GM12874 (cell line): Measurements from ENCODE around the gene TMEM240.

Experiments used
- TF ChIP-seq, protein P1 (sequence below): IDR thresholded peaks from 2 replicates; pipeline ENCODE4 v1.5.1; 2011; ENCODE audit warnings: low read depth, mild to moderate bottlenecking, control low read depth, low read length, moderate library complexity; ENCODE audit not compliant: insufficient read depth

Gene TMEM240

DNA sequence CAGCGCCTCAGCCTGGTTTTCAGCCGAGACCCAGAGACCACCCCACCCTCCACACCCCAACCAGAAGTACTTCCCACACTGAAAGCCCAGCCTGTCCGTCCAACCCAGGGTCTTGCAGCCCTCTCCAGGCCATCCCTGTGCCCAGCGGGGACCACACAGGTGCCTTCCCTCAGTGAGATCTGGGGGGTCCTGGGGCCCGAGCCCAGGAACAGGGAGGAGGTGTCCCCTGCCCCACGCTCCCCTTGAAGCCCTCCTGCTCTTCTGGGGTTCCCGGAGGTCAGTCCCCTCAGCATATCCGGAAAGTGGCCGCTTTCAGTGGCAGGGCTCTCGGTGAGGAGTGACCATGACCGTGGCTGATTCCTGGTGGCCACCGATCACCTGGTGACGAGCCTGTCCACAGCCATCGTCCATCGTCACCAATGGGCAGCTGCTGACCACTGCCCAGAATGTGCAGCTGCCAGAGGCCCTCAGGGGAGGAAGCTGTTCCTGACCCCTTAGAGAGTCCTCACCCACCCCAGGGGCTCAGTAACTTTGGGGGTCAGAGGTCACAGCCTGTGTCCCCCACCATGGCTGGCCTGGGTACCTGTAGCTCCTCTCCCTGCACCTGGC lies 3.4 kb downstream of the TMEM240 start:
- TF ChIP-seq, protein P1, sequence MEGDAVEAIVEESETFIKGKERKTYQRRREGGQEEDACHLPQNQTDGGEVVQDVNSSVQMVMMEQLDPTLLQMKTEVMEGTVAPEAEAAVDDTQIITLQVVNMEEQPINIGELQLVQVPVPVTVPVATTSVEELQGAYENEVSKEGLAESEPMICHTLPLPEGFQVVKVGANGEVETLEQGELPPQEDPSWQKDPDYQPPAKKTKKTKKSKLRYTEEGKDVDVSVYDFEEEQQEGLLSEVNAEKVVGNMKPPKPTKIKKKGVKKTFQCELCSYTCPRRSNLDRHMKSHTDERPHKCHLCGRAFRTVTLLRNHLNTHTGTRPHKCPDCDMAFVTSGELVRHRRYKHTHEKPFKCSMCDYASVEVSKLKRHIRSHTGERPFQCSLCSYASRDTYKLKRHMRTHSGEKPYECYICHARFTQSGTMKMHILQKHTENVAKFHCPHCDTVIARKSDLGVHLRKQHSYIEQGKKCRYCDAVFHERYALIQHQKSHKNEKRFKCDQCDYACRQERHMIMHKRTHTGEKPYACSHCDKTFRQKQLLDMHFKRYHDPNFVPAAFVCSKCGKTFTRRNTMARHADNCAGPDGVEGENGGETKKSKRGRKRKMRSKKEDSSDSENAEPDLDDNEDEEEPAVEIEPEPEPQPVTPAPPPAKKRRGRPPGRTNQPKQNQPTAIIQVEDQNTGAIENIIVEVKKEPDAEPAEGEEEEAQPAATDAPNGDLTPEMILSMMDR = no peak

DNA sequence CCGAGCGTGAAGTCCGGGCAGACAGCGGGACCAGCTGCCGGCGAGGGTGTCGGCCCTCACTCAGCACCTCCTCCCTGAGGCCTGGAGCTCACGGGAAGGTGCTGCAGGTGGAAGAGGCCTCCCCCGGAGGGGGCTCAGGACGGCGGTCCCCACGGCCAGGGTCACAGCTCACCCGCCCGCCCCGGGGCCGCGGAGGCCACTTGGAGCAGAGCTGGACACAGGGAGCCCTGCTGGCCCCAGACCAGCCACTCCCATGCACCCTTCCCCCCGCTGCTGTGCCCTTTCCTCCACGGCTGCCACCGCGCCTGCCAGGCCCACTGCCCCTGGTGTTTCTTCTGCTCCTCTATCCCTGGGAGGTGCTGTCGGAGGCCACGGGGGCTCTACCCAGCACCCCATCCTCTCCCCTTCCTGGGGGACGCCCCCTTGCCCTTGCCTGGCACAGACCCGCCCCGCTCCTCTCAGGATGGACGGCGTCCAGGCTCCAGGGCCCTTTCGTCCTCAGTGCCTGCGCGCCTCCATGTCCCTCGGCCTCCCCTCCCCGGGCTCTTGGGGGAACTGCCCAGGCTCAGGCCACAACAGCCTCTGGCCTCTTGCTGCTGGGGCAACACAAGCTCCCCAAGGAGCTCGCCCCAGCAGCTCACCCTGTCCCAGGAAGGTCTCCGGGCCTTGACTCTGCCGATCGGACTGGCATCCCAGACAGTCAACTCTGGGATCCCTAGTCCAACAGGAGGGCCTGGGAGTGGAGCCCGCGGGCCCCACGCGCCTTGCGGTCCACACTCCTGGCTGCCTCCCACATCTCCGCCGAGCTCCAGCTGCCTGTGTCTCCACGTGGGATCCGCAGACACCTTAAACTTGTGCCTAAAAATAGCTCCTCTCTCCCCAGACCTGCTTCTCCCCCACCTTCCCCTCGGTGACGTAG lies 4.1 kb downstream of the TMEM240 start:
- TF ChIP-seq, protein P1 = no peak

DNA sequence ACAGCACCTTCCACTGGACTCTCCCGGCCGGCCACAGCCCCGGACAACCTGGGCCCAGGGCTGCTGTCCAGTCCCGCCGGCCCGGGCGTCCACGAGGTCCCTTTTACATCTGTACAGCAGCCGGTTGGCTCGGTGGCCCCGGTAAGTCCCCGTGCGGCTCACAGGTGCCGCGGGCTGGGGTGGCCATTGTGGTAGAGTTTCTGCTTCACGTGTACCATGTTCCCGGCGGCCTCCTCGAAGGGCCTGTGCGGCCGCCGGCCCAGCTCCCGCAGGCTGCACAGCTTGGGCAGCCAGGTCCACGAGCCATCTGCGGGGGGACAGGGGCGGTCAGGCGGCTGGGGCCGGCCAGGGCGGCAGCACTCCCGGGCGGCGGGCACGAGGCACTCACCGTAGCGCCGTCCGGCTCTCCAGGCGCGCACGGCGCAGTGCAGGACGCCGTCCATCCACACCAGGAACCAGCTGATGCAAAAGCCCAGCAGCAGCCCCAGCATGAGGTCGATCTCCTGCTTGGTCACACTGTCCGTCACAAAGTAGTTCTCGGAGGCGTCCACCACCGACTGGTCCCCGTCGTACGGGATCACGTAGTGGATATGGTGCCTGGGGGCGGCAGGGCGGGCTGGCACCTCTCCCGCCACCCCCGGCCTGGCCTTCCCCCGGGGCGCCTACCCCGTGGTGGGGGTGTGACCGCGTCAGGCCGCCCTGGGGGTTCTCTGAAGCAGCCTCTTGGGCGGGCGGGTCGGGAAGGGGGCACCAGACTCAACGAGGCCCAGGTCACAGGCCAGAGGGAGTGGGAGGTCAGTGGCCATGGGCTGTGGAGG lies 5.0 kb downstream of the TMEM240 start:
- TF ChIP-seq, protein P1 = no peak

GRCh38 chr1:1534401-1535154 lies 5.8 kb downstream of the TMEM240 start:
- TF ChIP-seq, protein P1 = no peak

GRCh38 chr1:1531947-1532346 lies 8.5 kb downstream of the TMEM240 start:
- TF ChIP-seq, protein P1 = no peak

DNA sequence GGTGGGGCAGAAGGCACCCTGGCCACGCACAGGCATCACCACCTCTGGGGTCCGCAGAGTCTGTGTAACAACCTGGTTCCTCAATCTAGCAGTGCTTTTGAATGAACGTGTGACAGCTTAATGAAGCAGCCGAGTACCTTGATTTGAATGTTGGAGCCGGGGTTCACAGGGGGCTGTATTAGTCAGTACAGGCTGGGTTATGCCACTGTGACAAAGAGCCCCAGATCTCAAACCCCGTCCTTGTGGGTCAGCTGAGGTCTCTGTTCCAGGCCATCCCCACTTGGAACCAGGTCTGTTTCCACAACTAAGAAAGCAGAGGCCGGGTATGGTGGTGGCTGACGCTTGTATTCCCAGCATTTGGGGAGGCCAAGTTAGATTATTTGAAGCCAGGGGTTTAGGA lies 10.5 kb downstream of the TMEM240 start:
- TF ChIP-seq, protein P1 = no peak
